Ishikawa (cell line): ENCODE data around the gene FLOT2.

ENCODE experiments used
- CEBPB ChIP-seq: IDR thresholded peaks from 2 replicates; pipeline ENCODE4 v1.6.1; 2012
- EP300 ChIP-seq: IDR thresholded peaks from 2 replicates; pipeline ENCODE4 v1.6.1; 2012; ENCODE audit warnings: borderline replicate concordance
- NFIC ChIP-seq: IDR thresholded peaks from 2 replicates; pipeline ENCODE4 v1.6.1; 2012
- RAD21 ChIP-seq: IDR thresholded peaks from 2 replicates; pipeline ENCODE4 v1.6.1; 2012; ENCODE audit warnings: low read depth
- TCF12 ChIP-seq: IDR thresholded peaks from 2 replicates; pipeline ENCODE4 v1.6.1; 2012; ENCODE audit warnings: low read depth
- TEAD4 ChIP-seq: IDR thresholded peaks from 2 replicates; pipeline ENCODE4 v1.6.1; 2012
- YY1 ChIP-seq: IDR thresholded peaks from 2 replicates; pipeline ENCODE4 v1.6.1; 2012; ENCODE audit warnings: low read depth
- ZBTB7A ChIP-seq: IDR thresholded peaks from 2 replicates; pipeline ENCODE4 v1.6.1; 2012; ENCODE audit warnings: low read depth
- TF ChIP-seq, protein P1 (sequence below): IDR thresholded peaks from 2 replicates; pipeline ENCODE4 v1.6.1; 2012

DNA sequence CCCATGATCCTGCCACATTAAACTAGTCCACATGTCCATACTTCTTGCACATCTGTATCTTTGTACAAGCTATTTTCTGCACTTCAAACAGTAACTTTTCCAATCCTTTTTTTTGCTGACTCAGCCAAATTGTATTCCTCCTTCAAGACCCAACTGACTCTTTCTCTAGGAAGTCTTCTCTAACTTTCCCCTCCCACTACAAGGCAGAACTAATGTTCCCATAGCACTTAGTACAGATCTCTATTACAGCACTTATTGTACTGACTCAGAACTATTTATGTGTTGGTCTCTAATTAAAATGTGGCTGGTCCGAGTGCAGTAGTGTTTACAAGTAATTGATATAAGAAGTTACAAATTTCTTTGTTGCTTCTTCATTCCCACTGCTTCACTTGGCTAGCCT is 63.1 kb downstream of the FLOT2 start:
- TF ChIP-seq TEAD4 (no peak), TCF12 (no peak), YY1 (no peak), ZBTB7A (no peak), RAD21 (no peak), CEBPB (no peak), NFIC (no peak), EP300 (no peak)
- TF ChIP-seq, protein P1, sequence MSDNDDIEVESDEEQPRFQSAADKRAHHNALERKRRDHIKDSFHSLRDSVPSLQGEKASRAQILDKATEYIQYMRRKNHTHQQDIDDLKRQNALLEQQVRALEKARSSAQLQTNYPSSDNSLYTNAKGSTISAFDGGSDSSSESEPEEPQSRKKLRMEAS, result no peak
